B cell (primary cell): Measurements from ENCODE around the gene SCPEP1.

Source experiments
- EZH2 ChIP-seq: IDR thresholded peaks from 2 replicates; pipeline ENCODE4 v1.6.1; 2012; ENCODE audit warnings: borderline replicate concordance, low read depth, mild to moderate bottlenecking, moderate library complexity, low read length; ENCODE audit not compliant: insufficient read depth, poor library complexity, severe bottlenecking
- TF ChIP-seq, protein P1 (sequence below): fragments of 200-600 bp; IDR thresholded peaks from one replicate; pipeline ENCODE4 v1.8.0; 2022; ENCODE audit warnings: antibody characterized with exemption, mild to moderate bottlenecking

DNA sequence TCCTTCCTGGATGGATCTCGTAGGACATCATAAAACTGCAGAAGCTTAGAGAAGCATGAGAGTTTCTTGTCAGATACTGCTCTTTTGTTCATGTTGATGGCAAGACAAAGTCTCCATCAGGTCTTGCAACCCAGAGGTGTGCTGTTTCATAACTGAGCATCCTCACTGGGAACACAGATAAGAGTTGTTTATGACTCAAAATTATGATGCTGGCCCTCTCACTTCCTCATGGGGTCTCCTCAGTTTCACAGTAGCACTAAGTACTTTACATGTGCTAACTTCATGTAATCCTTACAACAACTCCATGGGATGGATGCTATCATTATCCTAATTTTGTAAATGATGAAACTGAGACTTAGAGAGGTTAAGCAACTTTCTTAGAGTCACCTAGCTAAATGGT lies 14.4 kb downstream of the SCPEP1 start:
- TF ChIP-seq, protein P1, sequence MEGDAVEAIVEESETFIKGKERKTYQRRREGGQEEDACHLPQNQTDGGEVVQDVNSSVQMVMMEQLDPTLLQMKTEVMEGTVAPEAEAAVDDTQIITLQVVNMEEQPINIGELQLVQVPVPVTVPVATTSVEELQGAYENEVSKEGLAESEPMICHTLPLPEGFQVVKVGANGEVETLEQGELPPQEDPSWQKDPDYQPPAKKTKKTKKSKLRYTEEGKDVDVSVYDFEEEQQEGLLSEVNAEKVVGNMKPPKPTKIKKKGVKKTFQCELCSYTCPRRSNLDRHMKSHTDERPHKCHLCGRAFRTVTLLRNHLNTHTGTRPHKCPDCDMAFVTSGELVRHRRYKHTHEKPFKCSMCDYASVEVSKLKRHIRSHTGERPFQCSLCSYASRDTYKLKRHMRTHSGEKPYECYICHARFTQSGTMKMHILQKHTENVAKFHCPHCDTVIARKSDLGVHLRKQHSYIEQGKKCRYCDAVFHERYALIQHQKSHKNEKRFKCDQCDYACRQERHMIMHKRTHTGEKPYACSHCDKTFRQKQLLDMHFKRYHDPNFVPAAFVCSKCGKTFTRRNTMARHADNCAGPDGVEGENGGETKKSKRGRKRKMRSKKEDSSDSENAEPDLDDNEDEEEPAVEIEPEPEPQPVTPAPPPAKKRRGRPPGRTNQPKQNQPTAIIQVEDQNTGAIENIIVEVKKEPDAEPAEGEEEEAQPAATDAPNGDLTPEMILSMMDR = no peak
- TF ChIP-seq EZH2 = no peak
